Testis (tissue), 3 donors: ENCODE results near the gene ZNF821. TPM values are rescaled to one million over a fixed set of nuclear protein-coding genes. Genes with fewer than 3 reads are reported as not detected.
"Not testable (repeated sequence)": the region's sequence is repeated elsewhere in the genome, so short reads cannot be mapped to it uniquely, and the experiment has no call there.

Experiments
- DNase-seq: peaks from one replicate; pipeline ENCODE4 v3.0.0-alpha.2; 2019
- H3K27ac ChIP-seq, 2 donors: fragments of 200-600 bp; sonication (generic); one replicate each; pipeline ENCODE4 v1.5.1; 2019
- H3K27me3 ChIP-seq: fragments of 200-600 bp; sonication (generic); one replicate; pipeline ENCODE4 v1.5.1; 2019
- H3K36me3 ChIP-seq: fragments of 200-600 bp; sonication (generic); one replicate; pipeline ENCODE4 v1.5.1; 2017; ENCODE audit warnings: low read depth; ENCODE audit errors: missing control alignments
- H3K4me1 ChIP-seq: fragments of 200-600 bp; sonication (generic); one replicate; pipeline ENCODE4 v1.5.1; 2019
- H3K4me3 ChIP-seq, 2 donors: fragments of 200-600 bp; sonication (generic); one replicate each; pipeline ENCODE4 v1.5.1; 2017 to 2019
- H3K9me3 ChIP-seq: fragments of 200-600 bp; sonication (generic); one replicate; pipeline ENCODE4 v1.5.1; 2017
- CTCF ChIP-seq, 3 experiments: fragments of 450-650 bp in 2 of 3; fragments of 200-600 bp in 1 of 3; sonication (generic) in 1 of 3; IDR thresholded peaks; one replicate each; pipeline ENCODE4 v1.5.1; 2016 to 2019; ENCODE audit warnings: antibody characterized with exemption in 3 of 3, mild to moderate bottlenecking in 2 of 3, moderate library complexity in 1 of 3
- POLR2A ChIP-seq: fragments of 450-650 bp; IDR thresholded peaks from one replicate; pipeline ENCODE4 v1.6.1; 2017; ENCODE audit warnings: antibody characterized with exemption, mild to moderate bottlenecking, moderate library complexity
- WGBS, 2 donors: methylation state at CpG; one replicate each; pipeline ENCODE4 v1.1.5; 2018; 5-methylcytosine and 5-hydroxymethylcytosine counted together
- intact Hi-C: fragments of 100-400 bp; cut with DNase I; formaldehyde crosslinking; loops from one replicate; pipeline ENCODE4 v1.15.1; 2023; ENCODE audit warnings: low total_unique reads
- polyA plus RNA-seq: library from polyadenylated mRNA; stranded (reverse); fragments of 350-450 nt; fragmentation: Illumina TruSeq; extraction: RNeasy Lipid Tissue Mini Kit (QIAGEN cat#74804); gene quantifications from one replicate; pipeline ENCODE4 v1.2.3, GENCODE V29; 2014; ENCODE audit warnings: low read depth, low replicate concordance; ENCODE audit not compliant: insufficient read depth
- total RNA-seq, 2 donors: library from RNA; depleted of rRNA; stranded (reverse); fragments of >200 nt; gene quantifications; one replicate each; pipeline ENCODE4 v1.2.3, GENCODE V29; 2016

Gene ZNF821
- total and polyA plus RNA-seq, 3 donors from 2014 or later: 30.5 to 74.3 (median 57.4) TPM

- no peak for TF ChIP-seq POLR2A
- TF ChIP-seq CTCF (IDR thresholded peaks at IDR 0.05): no peak
- intact Hi-C loops: no loop called here
- Histone ChIP-seq H3K36me3 (no peaks in the 10 kb centered on the region), H3K27me3 (no peaks in the 10 kb centered on the region), H3K4me3 (no peak overlapping the region), H3K4me1 (no peaks in the 10 kb centered on the region), H3K9me3 (no peaks in the 10 kb centered on the region), H3K27ac (no peak overlapping the region)
- 79 to 92% methylated on average over 2 of the region's 2 CpGs for WGBS, 2 donors
- DNase-seq: no peak
Observed at GRCh38 chr16:71830359-71830758, 53.6 kb downstream of the ZNF821 start.

- Histone ChIP-seq H3K4me3 (no peak overlapping the region), H3K36me3 (no peaks in the 10 kb centered on the region), H3K27ac (no peak overlapping the region), H3K4me1 (no peaks in the 10 kb centered on the region), H3K9me3 (no peaks in the 10 kb centered on the region), H3K27me3 (no peaks in the 10 kb centered on the region)
- intact Hi-C loops: no loop called here
- TF ChIP-seq CTCF (IDR thresholded peaks at IDR 0.05) (no peak), POLR2A (no peak)
- WGBS, 2 donors: 51 to 53% methylated on average over 5 of the region's 5 CpGs
- DNase-seq: no peak
Observed at GRCh38 chr16:71826533-71827017, 57.4 kb downstream of the ZNF821 start.

- WGBS, 2 donors: 80 to 86% methylated on average over 10 of the region's 10 CpGs
- H3K27ac ChIP-seq: peak overlapping the region; percentile 68 to 80
- H3K27me3 ChIP-seq, H3K9me3 ChIP-seq, H3K4me3 ChIP-seq, H3K36me3 ChIP-seq, H3K4me1 ChIP-seq, intact Hi-C loops, DNase-seq: not testable (repeated sequence)
Observed at GRCh38 chr16:71817155-71817500, 66.9 kb downstream of the ZNF821 start.

GRCh38 chr16:71811261-71811803 lies 72.7 kb downstream of the ZNF821 start:
- TF ChIP-seq POLR2A (no peak), CTCF (IDR thresholded peaks at IDR 0.05) (no peak)
- Histone ChIP-seq H3K4me3 (no peak overlapping the region), H3K27ac (no peak overlapping the region), H3K27me3 (no peaks in the 10 kb centered on the region), H3K9me3 (no peaks in the 10 kb centered on the region), H3K4me1 (peaks cover 10% of the 10 kb centered on the region), H3K36me3 (no peaks in the 10 kb centered on the region)
- no peak for DNase-seq
- WGBS, 2 donors: 84 to 90% methylated on average over 5 of the region's 5 CpGs
- intact Hi-C loops: no loop called here

- H3K9me3 ChIP-seq, H3K4me3 ChIP-seq, DNase-seq, H3K36me3 ChIP-seq, intact Hi-C loops, H3K27me3 ChIP-seq: not testable (repeated sequence)
- H3K4me1 ChIP-seq: peaks cover 15% of the 10 kb centered on the region
- WGBS, 2 donors: 77 to 85% methylated on average over 11 of the region's 11 CpGs
- H3K27ac ChIP-seq: peak overlapping the region in 1 of 2 donors; percentile 99
Observed at GRCh38 chr16:71810155-71810530, 73.8 kb downstream of the ZNF821 start.

Other genes with a start within 250 kb of the ZNF821 start
- gene PHLPP2, start 159.5 kb downstream of the ZNF821 start, total RNA-seq: 10 to 100 TPM; 43.3 to 46.3 TPM
- 27.2 TPM for gene PHLPP2, start 159.5 kb downstream of the ZNF821 start, polyA plus RNA-seq
- gene AP1G1, start 75.3 kb downstream of the ZNF821 start, total RNA-seq: 100 to 1,000 TPM; 155 to 203 TPM
- 125 TPM for gene AP1G1, start 75.3 kb downstream of the ZNF821 start, polyA plus RNA-seq
- 10 to 100 TPM; 36.1 to 39.3 TPM for gene ATXN1L, start 38.2 kb downstream of the ZNF821 start, total RNA-seq
- gene ATXN1L, start 38.2 kb downstream of the ZNF821 start, polyA plus RNA-seq: 36.8 TPM
- 100 to 1,000 TPM; 301 to 306 TPM for gene IST1, start 11.3 kb upstream of the ZNF821 start, total RNA-seq
- 236 TPM for gene IST1, start 11.3 kb upstream of the ZNF821 start, polyA plus RNA-seq
- gene PKD1L3, start 116.2 kb upstream of the ZNF821 start, total RNA-seq: 1 to 10 TPM; 1.9 to 2.8 TPM
- gene PKD1L3, start 116.2 kb upstream of the ZNF821 start, polyA plus RNA-seq: 0.65 TPM
- 10 to 100 TPM in 1 of 2 donors, 1 to 10 TPM in 1; 7.8 to 11.4 TPM for gene DHODH, start 124.6 kb upstream of the ZNF821 start, total RNA-seq
- gene DHODH, start 124.6 kb upstream of the ZNF821 start, polyA plus RNA-seq: 9.1 TPM
- gene HP, start 170.3 kb upstream of the ZNF821 start, total RNA-seq: under 1 TPM in 1 of 2 donors, not detected in 1; 0.25 TPM
- gene HP, start 170.3 kb upstream of the ZNF821 start, polyA plus RNA-seq: 35.1 TPM
- 1 to 10 TPM; 2.4 to 2.5 TPM for gene HPR, start 179.0 kb upstream of the ZNF821 start, total RNA-seq
- 1.8 TPM for gene HPR, start 179.0 kb upstream of the ZNF821 start, polyA plus RNA-seq
- gene TXNL4B, start 209.4 kb upstream of the ZNF821 start, total RNA-seq: 10 to 100 TPM; 37.9 to 41.1 TPM
- 30.9 TPM for gene TXNL4B, start 209.4 kb upstream of the ZNF821 start, polyA plus RNA-seq
- 100 to 1,000 TPM in 1 of 2 donors, 10 to 100 TPM in 1; 95.0 to 102 TPM for gene DHX38, start 209.7 kb upstream of the ZNF821 start, total RNA-seq
- gene DHX38, start 209.7 kb upstream of the ZNF821 start, polyA plus RNA-seq: 64.5 TPM